Bronchial epithelial cell (primary cell): ENCODE results near the gene GNB1L. TPM values are rescaled to one million over a fixed set of nuclear protein-coding genes. Genes with fewer than 3 reads are reported as not detected.

ENCODE experiments used
- DNase-seq: peaks from one replicate; pipeline ENCODE4 v3.0.0-alpha.2; 2010; ENCODE audit warnings: low read depth
- FAIRE-seq: peaks from 2 replicates; lab custom pipeline; 2011; peaks lifted over from hg19 to GRCh38; lab: Jason Lieb, UNC
- H3K27me3 ChIP-seq: 2 replicates; pipeline ENCODE4 v1.5.1; 2011; ENCODE audit warnings: low read length; ENCODE audit not compliant: control insufficient read depth, insufficient read depth
- H3K36me3 ChIP-seq: 2 replicates; pipeline ENCODE4 v1.5.1; 2011; ENCODE audit warnings: low read length; ENCODE audit not compliant: control insufficient read depth, insufficient read depth
- H3K4me3 ChIP-seq: 2 replicates; pipeline ENCODE4 v1.5.1; 2011; ENCODE audit warnings: mild to moderate bottlenecking, low read depth, low read length, control low read depth
- total RNA-seq: library from RNA; depleted of rRNA; stranded (reverse); fragments of >200 nt; gene quantifications from 2 replicates; pipeline ENCODE4 v1.2.1, GENCODE V29; 2014
- TF ChIP-seq, protein P1 (sequence below): IDR thresholded peaks from 2 replicates; pipeline ENCODE4 v1.5.1; 2011; ENCODE audit warnings: mild to moderate bottlenecking, moderate library complexity, low read length, control low read depth, inconsistent platforms; ENCODE audit not compliant: insufficient read depth, severe bottlenecking

The GNB1L gene
- total RNA-seq, 1 donor from 2014 or later = 7.6 TPM

- Histone ChIP-seq H3K4me3 (no peak overlapping the region), H3K36me3 (no peaks in the 10 kb centered on the region), H3K27me3 (no peaks in the 10 kb centered on the region)
- DNase-seq (no peak), FAIRE-seq (no peak)
- TF ChIP-seq, protein P1, sequence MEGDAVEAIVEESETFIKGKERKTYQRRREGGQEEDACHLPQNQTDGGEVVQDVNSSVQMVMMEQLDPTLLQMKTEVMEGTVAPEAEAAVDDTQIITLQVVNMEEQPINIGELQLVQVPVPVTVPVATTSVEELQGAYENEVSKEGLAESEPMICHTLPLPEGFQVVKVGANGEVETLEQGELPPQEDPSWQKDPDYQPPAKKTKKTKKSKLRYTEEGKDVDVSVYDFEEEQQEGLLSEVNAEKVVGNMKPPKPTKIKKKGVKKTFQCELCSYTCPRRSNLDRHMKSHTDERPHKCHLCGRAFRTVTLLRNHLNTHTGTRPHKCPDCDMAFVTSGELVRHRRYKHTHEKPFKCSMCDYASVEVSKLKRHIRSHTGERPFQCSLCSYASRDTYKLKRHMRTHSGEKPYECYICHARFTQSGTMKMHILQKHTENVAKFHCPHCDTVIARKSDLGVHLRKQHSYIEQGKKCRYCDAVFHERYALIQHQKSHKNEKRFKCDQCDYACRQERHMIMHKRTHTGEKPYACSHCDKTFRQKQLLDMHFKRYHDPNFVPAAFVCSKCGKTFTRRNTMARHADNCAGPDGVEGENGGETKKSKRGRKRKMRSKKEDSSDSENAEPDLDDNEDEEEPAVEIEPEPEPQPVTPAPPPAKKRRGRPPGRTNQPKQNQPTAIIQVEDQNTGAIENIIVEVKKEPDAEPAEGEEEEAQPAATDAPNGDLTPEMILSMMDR = no peak
Measured at GRCh38 chr22:19798003-19798665, 56.5 kb downstream of the GNB1L start.

DNA sequence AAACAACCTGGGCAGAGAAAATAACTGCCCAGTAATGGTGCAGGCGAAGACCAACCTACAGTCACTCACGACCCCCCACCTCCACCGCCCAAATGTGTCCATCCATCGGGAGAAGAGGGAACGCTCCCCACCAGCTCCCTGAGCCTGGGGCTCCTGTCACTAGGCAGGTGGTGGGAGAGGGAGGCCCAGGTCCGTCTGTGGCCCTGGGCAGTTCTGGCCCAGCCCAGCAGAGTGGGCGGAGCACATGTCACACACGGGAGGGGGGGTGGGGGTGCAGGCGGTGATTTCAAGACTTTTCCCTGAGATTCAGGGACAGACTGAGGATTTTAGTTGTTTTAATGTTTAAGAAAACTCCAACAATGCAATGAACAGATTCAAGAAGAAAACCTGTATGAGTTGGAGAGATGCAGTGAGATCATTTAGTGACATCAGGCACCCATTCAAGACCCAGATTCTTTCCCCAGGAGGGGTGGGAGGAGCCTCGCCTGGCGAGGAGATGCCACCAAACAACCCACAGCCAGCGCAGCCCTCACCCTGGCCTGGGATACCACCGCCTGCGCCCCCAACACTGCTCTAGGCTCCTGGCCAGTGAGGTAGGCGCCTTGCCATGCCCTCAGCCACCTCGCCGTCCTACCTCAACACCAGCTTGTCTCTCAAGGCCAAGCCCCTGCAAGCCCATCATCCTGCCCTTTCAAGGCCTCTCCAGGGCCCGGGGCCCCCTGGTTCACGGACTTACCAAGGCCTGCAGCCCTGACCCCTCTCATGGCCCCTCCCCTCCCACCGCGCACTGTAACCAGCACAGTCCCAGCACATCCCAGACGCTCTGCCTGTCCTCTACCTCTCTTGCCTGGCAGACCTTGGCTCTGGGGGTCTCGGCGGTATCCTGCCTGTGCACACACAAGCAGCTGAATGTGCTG lies 57.3 kb downstream of the GNB1L start:
- Histone ChIP-seq H3K36me3 (no peaks in the 10 kb centered on the region), H3K4me3 (no peak overlapping the region), H3K27me3 (no peaks in the 10 kb centered on the region)
- TF ChIP-seq, protein P1 = no peak
- no peak for DNase-seq
- FAIRE-seq = no peak

- TF ChIP-seq, protein P1 = no peak
- H3K4me3 ChIP-seq = no peak overlapping the region
- no peaks in the 10 kb centered on the region for H3K27me3 ChIP-seq
- FAIRE-seq = no peak
- no peak for DNase-seq
- H3K36me3 ChIP-seq = no peaks in the 10 kb centered on the region
Measured at GRCh38 chr22:19796160-19796559, 58.5 kb downstream of the GNB1L start.

GRCh38 chr22:19795617-19796008 lies 59.1 kb downstream of the GNB1L start:
- Histone ChIP-seq H3K36me3 (no peaks in the 10 kb centered on the region), H3K4me3 (no peak overlapping the region), H3K27me3 (no peaks in the 10 kb centered on the region)
- no peak for DNase-seq
- TF ChIP-seq, protein P1 = no peak
- FAIRE-seq = no peak

DNA sequence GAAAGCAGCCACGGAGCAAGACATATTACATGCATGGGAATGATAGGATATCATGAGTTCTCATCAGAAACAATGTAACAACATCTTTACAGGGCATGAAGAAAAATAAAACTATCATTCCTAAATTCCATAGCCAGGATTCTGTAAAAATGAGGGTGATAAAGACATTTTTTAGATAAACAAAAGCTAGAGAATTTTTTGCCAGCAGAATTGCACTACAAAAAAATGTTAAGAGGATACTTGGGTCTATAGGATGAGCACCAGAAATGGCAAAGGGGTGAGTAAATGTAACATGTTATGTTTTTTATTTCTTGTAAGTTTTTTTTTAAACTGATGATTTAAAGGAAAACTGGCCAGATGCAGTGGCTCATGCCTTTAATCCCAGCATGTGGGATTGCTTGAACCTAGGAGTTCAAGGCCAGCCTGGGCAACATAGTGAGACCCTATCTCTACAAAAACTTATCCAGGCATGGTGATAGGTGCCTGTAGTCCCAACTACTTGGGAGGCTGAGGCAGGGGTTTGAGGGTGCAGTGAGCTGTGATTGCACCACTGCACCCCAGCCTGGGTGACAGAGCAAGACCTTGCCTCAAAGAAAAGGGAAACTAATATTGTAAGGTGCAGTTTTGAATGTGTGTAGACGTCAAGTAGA lies 60.9 kb downstream of the GNB1L start:
- Histone ChIP-seq H3K36me3 (no peaks in the 10 kb centered on the region), H3K27me3 (no peaks in the 10 kb centered on the region), H3K4me3 (no peak overlapping the region)
- no peak for DNase-seq
- TF ChIP-seq, protein P1 = no peak
- no peak for FAIRE-seq
